ENCODE results near the gene CNRIP1. TPM values are rescaled to one million over a fixed set of nuclear protein-coding genes. Genes with fewer than 3 reads are reported as not detected.

The CNRIP1 gene
- total RNA-seq, 1 experiment from 2014 or later: not detected

DNA sequence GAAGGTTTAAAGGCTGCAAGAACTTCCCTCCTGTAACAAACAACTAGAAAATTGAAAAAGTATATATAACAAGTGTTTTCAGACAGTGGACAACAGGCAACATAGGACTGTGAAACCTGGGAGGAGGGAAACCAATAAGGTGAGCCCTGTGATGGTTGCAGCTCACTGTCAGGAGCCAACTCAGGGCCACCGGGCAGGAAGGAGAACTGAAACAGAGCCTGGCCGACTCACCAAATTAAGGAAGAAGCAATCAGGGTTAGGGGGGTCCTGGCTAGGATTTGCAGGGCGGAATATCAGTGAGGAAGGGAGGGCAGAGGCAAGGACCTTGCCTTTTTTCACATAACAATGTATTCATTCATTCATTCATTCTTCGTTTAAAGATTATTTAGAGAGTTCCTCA is 21.8 kb upstream of the CNRIP1 start:
- H3K27me3 ChIP-seq (replicated peaks; ENCODE audit: control insufficient read depth, insufficient read depth, low read length): no peaks in the 10 kb centered on the region
- POLR2A ChIA-PET: no interaction called here
- CTCF ChIA-PET: no interaction called here
- no peak overlapping the region for H3K27ac Mint-ChIP-seq (ENCODE audit: unreplicated experiment)
- no peak for DNase-seq
- no peaks in the 10 kb centered on the region for H3K9me3 ChIP-seq
- TF ChIP-seq, protein P1, sequence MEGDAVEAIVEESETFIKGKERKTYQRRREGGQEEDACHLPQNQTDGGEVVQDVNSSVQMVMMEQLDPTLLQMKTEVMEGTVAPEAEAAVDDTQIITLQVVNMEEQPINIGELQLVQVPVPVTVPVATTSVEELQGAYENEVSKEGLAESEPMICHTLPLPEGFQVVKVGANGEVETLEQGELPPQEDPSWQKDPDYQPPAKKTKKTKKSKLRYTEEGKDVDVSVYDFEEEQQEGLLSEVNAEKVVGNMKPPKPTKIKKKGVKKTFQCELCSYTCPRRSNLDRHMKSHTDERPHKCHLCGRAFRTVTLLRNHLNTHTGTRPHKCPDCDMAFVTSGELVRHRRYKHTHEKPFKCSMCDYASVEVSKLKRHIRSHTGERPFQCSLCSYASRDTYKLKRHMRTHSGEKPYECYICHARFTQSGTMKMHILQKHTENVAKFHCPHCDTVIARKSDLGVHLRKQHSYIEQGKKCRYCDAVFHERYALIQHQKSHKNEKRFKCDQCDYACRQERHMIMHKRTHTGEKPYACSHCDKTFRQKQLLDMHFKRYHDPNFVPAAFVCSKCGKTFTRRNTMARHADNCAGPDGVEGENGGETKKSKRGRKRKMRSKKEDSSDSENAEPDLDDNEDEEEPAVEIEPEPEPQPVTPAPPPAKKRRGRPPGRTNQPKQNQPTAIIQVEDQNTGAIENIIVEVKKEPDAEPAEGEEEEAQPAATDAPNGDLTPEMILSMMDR (IDR thresholded peaks at IDR 0.05; ENCODE audit: insufficient read depth in 1 of 2, low read depth in 1 of 2, low read length in 1 of 2, severe bottlenecking in 1 of 2, unreplicated experiment in 1 of 2): no peak
- no peak overlapping the region for H3K4me3 ChIP-seq (ENCODE audit: low read depth, low read length)
- no TSS peak for BruUV-seq (replicated peaks)
- H3K4me1 ChIP-seq: peaks cover 2% of the 10 kb centered on the region; the same call in 1 of the 2 replicates
- intact Hi-C loops (cut with micrococcal nuclease; ENCODE audit: unreplicated experiment): no loop called here
- peaks cover 7% of the 10 kb centered on the region for H3K27me3 Mint-ChIP-seq (ENCODE audit: insufficient read depth, unreplicated experiment)
- H3K36me3 ChIP-seq (ENCODE audit: control insufficient read depth, insufficient read depth, low read length): no peaks in the 10 kb centered on the region
- no peaks in the 10 kb centered on the region for H3K4me1 Mint-ChIP-seq (ENCODE audit: low read depth, unreplicated experiment)
- H3K36me3 Mint-ChIP-seq (ENCODE audit: insufficient read depth, unreplicated experiment): no peaks in the 10 kb centered on the region
- H3K9me3 Mint-ChIP-seq (ENCODE audit: unreplicated experiment): no peaks in the 10 kb centered on the region
- H3K4me3 Mint-ChIP-seq (ENCODE audit: unreplicated experiment): no peak overlapping the region

DNA sequence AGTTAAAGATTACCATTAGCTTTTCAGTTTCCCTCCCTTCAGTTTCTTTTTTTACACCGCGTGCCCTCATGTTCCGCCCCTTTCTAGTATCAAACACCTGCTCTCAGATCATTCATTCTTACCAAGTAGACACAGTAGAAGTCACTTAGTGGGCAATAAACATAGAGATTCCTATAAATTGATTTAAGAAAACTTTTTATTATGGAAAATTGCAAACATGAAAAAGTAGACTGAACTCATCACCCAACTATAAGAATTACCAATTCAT is 21.2 kb upstream of the CNRIP1 start:
- Histone ChIP-seq H3K4me3 (ENCODE audit: low read depth, low read length) (no peak overlapping the region), H3K36me3 (ENCODE audit: control insufficient read depth, insufficient read depth, low read length) (no peaks in the 10 kb centered on the region), H3K9me3 (no peaks in the 10 kb centered on the region), H3K27me3 (replicated peaks; ENCODE audit: control insufficient read depth, insufficient read depth, low read length) (no peaks in the 10 kb centered on the region), H3K4me1 (peaks cover 8% of the 10 kb centered on the region; the same call in 1 of the 2 replicates)
- no peaks in the 10 kb centered on the region for H3K36me3 Mint-ChIP-seq (ENCODE audit: insufficient read depth, unreplicated experiment)
- TF ChIP-seq, protein P1 (IDR thresholded peaks at IDR 0.05; ENCODE audit: insufficient read depth in 1 of 2, low read depth in 1 of 2, low read length in 1 of 2, severe bottlenecking in 1 of 2, unreplicated experiment in 1 of 2): no peak
- H3K9me3 Mint-ChIP-seq (ENCODE audit: unreplicated experiment): no peaks in the 10 kb centered on the region
- H3K27ac Mint-ChIP-seq (ENCODE audit: unreplicated experiment): no peak overlapping the region
- DNase-seq: no peak
- H3K27me3 Mint-ChIP-seq (ENCODE audit: insufficient read depth, unreplicated experiment): peaks cover 4% of the 10 kb centered on the region
- no peak overlapping the region for H3K4me3 Mint-ChIP-seq (ENCODE audit: unreplicated experiment)
- no peaks in the 10 kb centered on the region for H3K4me1 Mint-ChIP-seq (ENCODE audit: low read depth, unreplicated experiment)
- intact Hi-C loops (cut with micrococcal nuclease; ENCODE audit: unreplicated experiment): no loop called here
- POLR2A ChIA-PET: no interaction called here
- BruUV-seq (replicated peaks): no TSS peak
- CTCF ChIA-PET: no interaction called here

DNA sequence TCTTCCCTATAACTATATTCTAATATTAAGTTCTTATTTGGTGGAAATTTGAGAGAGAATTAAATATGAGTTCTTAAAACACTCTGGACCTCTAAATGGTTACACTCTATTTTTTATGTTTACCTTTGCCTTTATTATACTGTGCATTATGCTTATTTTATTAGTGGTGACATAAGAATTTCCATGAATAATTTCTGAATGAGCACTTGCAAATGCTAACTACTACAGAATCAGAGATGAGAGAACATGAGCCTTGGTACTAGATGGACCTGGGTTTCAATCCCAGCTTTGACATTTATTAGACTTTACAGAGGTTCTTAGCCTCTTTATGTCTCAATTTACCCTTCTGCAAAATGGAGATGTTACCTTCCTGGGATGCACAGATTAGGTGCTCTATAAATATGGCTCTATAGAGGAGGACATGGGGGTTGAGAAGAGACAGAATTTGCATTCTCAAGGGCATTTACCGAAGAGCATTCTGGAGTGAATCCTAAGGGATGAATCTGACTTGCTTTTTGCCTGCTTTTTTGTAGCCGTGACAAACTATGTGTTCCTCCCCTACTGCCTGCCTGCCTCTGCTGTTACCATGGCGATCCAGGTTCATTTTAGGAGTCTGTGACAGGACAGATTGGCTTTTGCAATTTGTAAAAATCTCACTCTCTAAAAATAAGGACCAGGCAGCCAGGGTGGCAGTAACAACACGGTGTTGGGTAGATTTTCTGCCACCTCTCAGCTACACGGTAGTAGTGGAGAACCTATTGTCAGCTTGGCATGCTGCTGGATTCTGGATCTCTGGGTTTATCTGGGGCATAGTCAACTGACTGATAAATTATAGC is 20.7 kb upstream of the CNRIP1 start:
- TF ChIP-seq, protein P1 (IDR thresholded peaks at IDR 0.05; ENCODE audit: insufficient read depth in 1 of 2, low read depth in 1 of 2, low read length in 1 of 2, severe bottlenecking in 1 of 2, unreplicated experiment in 1 of 2): no peak
- Histone ChIP-seq H3K4me3 (ENCODE audit: low read depth, low read length) (no peak overlapping the region), H3K9me3 (no peaks in the 10 kb centered on the region), H3K36me3 (ENCODE audit: control insufficient read depth, insufficient read depth, low read length) (no peaks in the 10 kb centered on the region), H3K4me1 (peaks cover 12% of the 10 kb centered on the region; the same call in 1 of the 2 replicates), H3K27me3 (replicated peaks; ENCODE audit: control insufficient read depth, insufficient read depth, low read length) (no peaks in the 10 kb centered on the region)
- H3K27ac Mint-ChIP-seq (ENCODE audit: unreplicated experiment): no peak overlapping the region
- H3K4me1 Mint-ChIP-seq (ENCODE audit: low read depth, unreplicated experiment): no peaks in the 10 kb centered on the region
- H3K4me3 Mint-ChIP-seq (ENCODE audit: unreplicated experiment): no peak overlapping the region
- H3K9me3 Mint-ChIP-seq (ENCODE audit: unreplicated experiment): no peaks in the 10 kb centered on the region
- intact Hi-C loops (cut with micrococcal nuclease; ENCODE audit: unreplicated experiment): no loop called here
- BruUV-seq (replicated peaks): no TSS peak
- POLR2A ChIA-PET: no interaction called here
- peaks cover 4% of the 10 kb centered on the region for H3K27me3 Mint-ChIP-seq (ENCODE audit: insufficient read depth, unreplicated experiment)
- no peaks in the 10 kb centered on the region for H3K36me3 Mint-ChIP-seq (ENCODE audit: insufficient read depth, unreplicated experiment)
- CTCF ChIA-PET: no interaction called here
- no peak for DNase-seq

Data from Caco-2 (cell line).